ENCODE results near the gene SERHL2.
"Not testable (repeated sequence)": the region's sequence is repeated elsewhere in the genome, so short reads cannot be mapped to it uniquely, and the experiment has no call there.

The SERHL2 gene

DNA sequence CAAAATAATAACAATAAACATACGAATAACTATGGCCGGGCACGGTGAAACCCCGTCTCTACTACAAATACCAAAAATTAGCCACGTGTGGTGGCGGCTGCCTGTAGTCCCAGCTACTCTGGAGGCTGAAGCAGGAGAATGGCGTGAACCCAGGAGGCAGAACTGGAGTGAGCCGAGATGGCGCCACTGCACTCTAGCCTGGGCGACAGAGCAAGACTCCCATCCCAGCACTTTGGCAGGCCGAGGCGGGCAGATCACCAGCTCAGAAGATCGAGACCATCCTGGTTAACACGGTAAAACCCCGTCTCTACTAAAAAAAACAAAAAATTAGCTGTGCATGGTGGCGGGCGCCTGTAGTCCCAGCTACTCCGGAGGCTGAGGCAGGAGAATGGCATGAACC lies 17.1 kb upstream of the SERHL2 start:
- H3K4me1 ChIP-seq (ENCODE audit: control insufficient read depth in 1 of 2, insufficient read depth in 2 of 2, low read length in 2 of 2); H3K4me3 ChIP-seq (ENCODE audit: low read depth in 1 of 2, low read length in 2 of 2); H3K27ac ChIP-seq (ENCODE audit: low read length); H3K27me3 ChIP-seq (ENCODE audit: low read depth, low read length); H3K36me3 ChIP-seq (ENCODE audit: control insufficient read depth in 1 of 2, insufficient read depth in 2 of 2, low read length in 2 of 2); H3K9me3 ChIP-seq (ENCODE audit: control insufficient read depth in 1 of 2, low read length in 2 of 2): not testable (repeated sequence)

DNA sequence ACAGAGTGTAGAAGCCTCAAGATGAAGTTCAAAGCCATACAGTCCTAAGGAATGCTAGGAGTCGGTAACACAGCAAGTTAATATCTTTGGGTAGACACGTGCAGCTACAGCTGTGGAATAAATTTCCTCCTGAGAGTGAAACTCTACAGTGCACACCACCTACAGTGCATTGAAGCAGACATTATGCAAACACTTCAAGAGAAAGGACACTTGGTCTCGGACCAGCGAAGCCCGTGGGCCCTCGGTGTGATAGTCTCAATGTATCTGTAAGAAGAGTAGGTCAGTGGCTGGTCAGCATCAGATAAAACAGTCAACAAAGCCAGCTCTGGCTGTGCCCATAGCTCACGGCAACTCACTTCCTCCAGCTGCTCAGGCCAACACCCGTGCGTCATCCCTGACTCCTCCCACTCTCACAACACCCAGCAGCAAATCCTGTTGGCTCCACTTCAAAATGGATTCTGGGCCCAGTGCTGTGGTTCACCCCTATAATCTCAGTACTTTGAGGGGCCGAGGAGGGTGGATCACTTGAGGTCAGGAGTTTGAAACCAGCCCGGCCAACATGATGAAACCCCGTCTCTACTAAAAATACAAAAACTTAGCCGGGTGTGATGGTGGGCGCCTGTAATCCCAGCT lies 16.4 kb upstream of the SERHL2 start:
- H3K4me3 ChIP-seq (ENCODE audit: low read depth in 1 of 2, low read length in 2 of 2); H3K9me3 ChIP-seq (ENCODE audit: control insufficient read depth in 1 of 2, low read length in 2 of 2); H3K4me1 ChIP-seq (ENCODE audit: control insufficient read depth in 1 of 2, insufficient read depth in 2 of 2, low read length in 2 of 2); H3K36me3 ChIP-seq (ENCODE audit: control insufficient read depth in 1 of 2, insufficient read depth in 2 of 2, low read length in 2 of 2); H3K27ac ChIP-seq (ENCODE audit: low read length); H3K27me3 ChIP-seq (ENCODE audit: low read depth, low read length): not testable (repeated sequence)

GRCh38 chr22:42539236-42539771 lies 14.5 kb upstream of the SERHL2 start:
- not testable (repeated sequence) for H3K36me3 ChIP-seq (ENCODE audit: control insufficient read depth in 1 of 2, insufficient read depth in 2 of 2, low read length in 2 of 2); H3K9me3 ChIP-seq (ENCODE audit: control insufficient read depth in 1 of 2, low read length in 2 of 2); H3K27ac ChIP-seq (ENCODE audit: low read length)

DNA sequence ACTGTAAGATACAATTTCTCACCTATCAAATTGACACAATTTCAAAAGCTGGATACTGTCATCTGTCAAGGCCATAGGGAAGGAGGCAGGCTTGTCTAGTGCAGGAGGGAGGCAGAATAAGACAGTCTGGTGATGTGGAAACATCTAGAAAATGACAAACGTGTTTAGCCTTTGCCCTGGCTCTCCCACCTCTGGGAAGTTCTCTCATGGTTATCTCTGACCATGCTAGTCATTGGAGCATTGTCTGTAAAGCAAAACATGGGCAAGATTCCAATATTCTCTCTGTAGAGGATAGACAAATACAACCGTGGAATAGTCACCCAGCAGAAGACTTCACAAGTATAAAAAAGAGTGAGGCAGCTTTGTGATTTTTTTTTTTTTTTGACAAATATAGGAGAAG lies 9.1 kb upstream of the SERHL2 start:
- no peak overlapping the region for H3K4me3 ChIP-seq (ENCODE audit: low read depth in 1 of 2, low read length in 2 of 2)
- no peaks in the 10 kb centered on the region for H3K27me3 ChIP-seq (ENCODE audit: low read depth, low read length)
- no peaks in the 10 kb centered on the region for H3K4me1 ChIP-seq (ENCODE audit: control insufficient read depth in 1 of 2, insufficient read depth in 2 of 2, low read length in 2 of 2)
- no peaks in the 10 kb centered on the region for H3K36me3 ChIP-seq (ENCODE audit: control insufficient read depth in 1 of 2, insufficient read depth in 2 of 2, low read length in 2 of 2)
- H3K27ac ChIP-seq (ENCODE audit: low read length) = no peak overlapping the region
- no peaks in the 10 kb centered on the region for H3K9me3 ChIP-seq (ENCODE audit: control insufficient read depth in 1 of 2, low read length in 2 of 2)

More at GRCh38 chr22:42539236-42539771, 14.5 kb upstream of the SERHL2 start:
- H3K4me3 ChIP-seq (ENCODE audit: low read depth in 1 of 2, low read length in 2 of 2); H3K27me3 ChIP-seq (ENCODE audit: low read depth, low read length); H3K4me1 ChIP-seq (ENCODE audit: control insufficient read depth in 1 of 2, insufficient read depth in 2 of 2, low read length in 2 of 2): not testable (repeated sequence)

DNA sequence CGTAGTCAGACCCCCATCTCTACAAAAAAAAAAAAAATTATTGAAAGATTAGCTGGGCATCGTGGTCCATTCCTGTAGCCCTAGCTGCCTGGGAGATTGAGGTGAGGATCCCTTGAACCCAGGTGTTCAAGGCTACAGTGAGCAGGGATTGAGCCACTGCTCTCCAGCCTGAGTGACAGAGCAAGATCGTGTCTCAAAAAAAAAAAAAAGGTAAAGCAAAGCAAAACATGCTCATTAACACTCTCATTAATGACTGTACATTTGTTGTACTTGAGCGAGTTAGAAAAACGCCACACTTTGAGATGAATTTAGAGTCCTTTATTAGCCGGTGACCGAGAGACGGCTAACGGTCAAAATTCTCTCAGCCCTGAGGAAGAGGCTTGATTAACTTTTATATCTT lies 6.2 kb upstream of the SERHL2 start:
- no peaks in the 10 kb centered on the region for H3K27me3 ChIP-seq (ENCODE audit: low read depth, low read length)
- no peaks in the 10 kb centered on the region for H3K4me1 ChIP-seq (ENCODE audit: control insufficient read depth in 1 of 2, insufficient read depth in 2 of 2, low read length in 2 of 2)
- H3K27ac ChIP-seq (ENCODE audit: low read length) = no peak overlapping the region
- no peaks in the 10 kb centered on the region for H3K36me3 ChIP-seq (ENCODE audit: control insufficient read depth in 1 of 2, insufficient read depth in 2 of 2, low read length in 2 of 2)
- no peak overlapping the region for H3K4me3 ChIP-seq (ENCODE audit: low read depth in 1 of 2, low read length in 2 of 2)
- H3K9me3 ChIP-seq (ENCODE audit: control insufficient read depth in 1 of 2, low read length in 2 of 2) = no peaks in the 10 kb centered on the region

DNA sequence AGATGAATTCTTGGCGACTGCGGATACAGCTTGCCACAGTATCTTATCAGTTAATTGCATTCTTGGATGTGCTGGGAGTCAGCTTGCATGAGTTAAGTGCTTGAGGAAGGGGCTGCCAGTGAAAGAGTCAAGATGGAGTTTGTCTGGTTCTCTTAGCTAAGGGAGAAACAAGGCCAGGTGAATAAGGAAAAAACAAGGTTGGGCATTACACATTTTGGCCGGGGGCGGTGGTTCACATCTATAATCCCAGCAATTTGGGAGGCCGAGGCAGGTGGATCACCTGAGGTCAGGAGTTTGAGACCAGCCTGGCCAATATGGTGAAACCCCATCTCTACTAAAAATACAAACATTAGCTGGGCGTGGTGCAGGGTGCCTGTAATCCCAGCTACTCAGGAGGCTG lies 5.6 kb upstream of the SERHL2 start:
- H3K4me1 ChIP-seq (ENCODE audit: control insufficient read depth in 1 of 2, insufficient read depth in 2 of 2, low read length in 2 of 2); H3K27ac ChIP-seq (ENCODE audit: low read length); H3K4me3 ChIP-seq (ENCODE audit: low read depth in 1 of 2, low read length in 2 of 2); H3K9me3 ChIP-seq (ENCODE audit: control insufficient read depth in 1 of 2, low read length in 2 of 2); H3K36me3 ChIP-seq (ENCODE audit: control insufficient read depth in 1 of 2, insufficient read depth in 2 of 2, low read length in 2 of 2); H3K27me3 ChIP-seq (ENCODE audit: low read depth, low read length): not testable (repeated sequence)

GRCh38 chr22:42548597-42549330 lies 5.0 kb upstream of the SERHL2 start:
- H3K4me1 ChIP-seq (ENCODE audit: control insufficient read depth in 1 of 2, insufficient read depth in 2 of 2, low read length in 2 of 2) = peaks cover 0 to 1% of the 10 kb centered on the region in 2 donors
- no peak overlapping the region for H3K27ac ChIP-seq (ENCODE audit: low read length)
- no peaks in the 10 kb centered on the region for H3K27me3 ChIP-seq (ENCODE audit: low read depth, low read length)

GRCh38 chr22:42549331-42550060 lies 4.3 kb upstream of the SERHL2 start:
- Histone ChIP-seq H3K4me3 (ENCODE audit: low read depth in 1 of 2, low read length in 2 of 2) (no peak overlapping the region), H3K27ac (ENCODE audit: low read length) (no peak overlapping the region)

More at GRCh38 chr22:42548597-42549330, 5.0 kb upstream of the SERHL2 start:
- Histone ChIP-seq H3K4me3 (ENCODE audit: low read depth in 1 of 2, low read length in 2 of 2) (no peak overlapping the region), H3K9me3 (ENCODE audit: control insufficient read depth in 1 of 2, low read length in 2 of 2) (no peaks in the 10 kb centered on the region), H3K36me3 (ENCODE audit: control insufficient read depth in 1 of 2, insufficient read depth in 2 of 2, low read length in 2 of 2) (no peaks in the 10 kb centered on the region)

GRCh38 chr22:42552294-42552647 lies 1.5 kb upstream of the SERHL2 start:
- H3K27ac ChIP-seq (ENCODE audit: low read length); H3K4me3 ChIP-seq (ENCODE audit: low read depth in 1 of 2, low read length in 2 of 2): not testable (repeated sequence)

More at GRCh38 chr22:42549331-42550060, 4.3 kb upstream of the SERHL2 start:
- peaks cover 0 to 7% of the 10 kb centered on the region in 2 donors for H3K4me1 ChIP-seq (ENCODE audit: control insufficient read depth in 1 of 2, insufficient read depth in 2 of 2, low read length in 2 of 2)
- no peaks in the 10 kb centered on the region for H3K36me3 ChIP-seq (ENCODE audit: control insufficient read depth in 1 of 2, insufficient read depth in 2 of 2, low read length in 2 of 2)
- no peaks in the 10 kb centered on the region for H3K27me3 ChIP-seq (ENCODE audit: low read depth, low read length)
- H3K9me3 ChIP-seq (ENCODE audit: control insufficient read depth in 1 of 2, low read length in 2 of 2) = no peaks in the 10 kb centered on the region

DNA sequence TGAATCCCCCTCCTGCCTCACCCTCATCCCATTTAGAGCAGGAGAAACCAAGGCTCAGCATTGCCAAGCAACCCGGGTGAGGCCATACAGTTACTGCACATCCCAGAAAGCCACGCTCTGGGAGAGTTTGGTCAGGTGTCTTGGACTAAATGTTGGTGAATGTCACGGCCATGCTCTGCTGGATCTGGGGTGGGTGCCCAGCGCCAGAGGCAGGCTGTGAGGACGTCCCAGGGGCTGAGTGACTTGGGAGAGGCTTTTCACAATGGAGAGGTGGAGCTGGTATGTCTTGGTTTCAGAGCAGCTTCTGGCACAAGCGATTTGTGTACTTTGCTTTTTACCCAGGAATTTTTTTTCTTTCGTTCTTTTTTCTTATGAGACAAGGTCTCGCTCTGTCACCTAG lies 6.6 kb downstream of the SERHL2 start:
- Histone ChIP-seq H3K9me3 (ENCODE audit: control insufficient read depth in 1 of 2, low read length in 2 of 2) (no peaks in the 10 kb centered on the region), H3K36me3 (ENCODE audit: control insufficient read depth in 1 of 2, insufficient read depth in 2 of 2, low read length in 2 of 2) (no peaks in the 10 kb centered on the region), H3K27ac (ENCODE audit: low read length) (no peak overlapping the region), H3K27me3 (ENCODE audit: low read depth, low read length) (no peaks in the 10 kb centered on the region), H3K4me3 (ENCODE audit: low read depth in 1 of 2, low read length in 2 of 2) (no peak overlapping the region), H3K4me1 (ENCODE audit: control insufficient read depth in 1 of 2, insufficient read depth in 2 of 2, low read length in 2 of 2) (no peaks in the 10 kb centered on the region)

More at GRCh38 chr22:42552294-42552647, 1.5 kb upstream of the SERHL2 start:
- H3K4me1 ChIP-seq (ENCODE audit: control insufficient read depth in 1 of 2, insufficient read depth in 2 of 2, low read length in 2 of 2); H3K36me3 ChIP-seq (ENCODE audit: control insufficient read depth in 1 of 2, insufficient read depth in 2 of 2, low read length in 2 of 2); H3K9me3 ChIP-seq (ENCODE audit: control insufficient read depth in 1 of 2, low read length in 2 of 2); H3K27me3 ChIP-seq (ENCODE audit: low read depth, low read length): not testable (repeated sequence)

DNA sequence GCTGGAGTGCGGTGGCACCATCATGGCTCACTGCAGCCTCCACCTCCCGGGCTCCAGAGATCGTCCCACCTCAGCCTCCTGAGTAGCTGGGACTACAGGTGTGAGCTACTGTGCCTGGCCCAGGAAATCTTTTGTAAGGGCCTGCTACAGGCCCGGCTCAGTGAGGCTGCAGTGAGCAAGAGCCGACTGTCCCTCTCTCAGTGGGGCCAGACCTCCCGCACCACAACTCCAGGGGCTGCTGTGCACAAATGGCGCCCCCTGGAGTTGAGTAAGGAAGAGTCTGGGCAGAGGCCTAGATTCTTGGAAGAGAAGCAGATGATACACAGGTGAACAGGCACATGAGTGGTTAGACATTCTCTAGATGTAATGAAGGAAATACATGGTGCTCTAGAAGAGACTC lies 7.0 kb downstream of the SERHL2 start:
- peaks cover 0 to 1% of the 10 kb centered on the region in 2 donors for H3K36me3 ChIP-seq (ENCODE audit: control insufficient read depth in 1 of 2, insufficient read depth in 2 of 2, low read length in 2 of 2)
- no peak overlapping the region for H3K27ac ChIP-seq (ENCODE audit: low read length)
- H3K4me3 ChIP-seq (ENCODE audit: low read depth in 1 of 2, low read length in 2 of 2) = no peak overlapping the region
- no peaks in the 10 kb centered on the region for H3K27me3 ChIP-seq (ENCODE audit: low read depth, low read length)
- H3K4me1 ChIP-seq (ENCODE audit: control insufficient read depth in 1 of 2, insufficient read depth in 2 of 2, low read length in 2 of 2) = no peaks in the 10 kb centered on the region
- no peaks in the 10 kb centered on the region for H3K9me3 ChIP-seq (ENCODE audit: control insufficient read depth in 1 of 2, low read length in 2 of 2)
